NCI-H146 treated with DMSO at 0.1 percent for 48 hours (cell line): ENCODE measurements around the gene CALU.

Experiments used
- DNase-seq: peaks from one replicate; lab custom pipeline; 2025; ENCODE audit not compliant: unreplicated experiment; lab: John Stamatoyannopoulos, UW

Gene CALU

DNA sequence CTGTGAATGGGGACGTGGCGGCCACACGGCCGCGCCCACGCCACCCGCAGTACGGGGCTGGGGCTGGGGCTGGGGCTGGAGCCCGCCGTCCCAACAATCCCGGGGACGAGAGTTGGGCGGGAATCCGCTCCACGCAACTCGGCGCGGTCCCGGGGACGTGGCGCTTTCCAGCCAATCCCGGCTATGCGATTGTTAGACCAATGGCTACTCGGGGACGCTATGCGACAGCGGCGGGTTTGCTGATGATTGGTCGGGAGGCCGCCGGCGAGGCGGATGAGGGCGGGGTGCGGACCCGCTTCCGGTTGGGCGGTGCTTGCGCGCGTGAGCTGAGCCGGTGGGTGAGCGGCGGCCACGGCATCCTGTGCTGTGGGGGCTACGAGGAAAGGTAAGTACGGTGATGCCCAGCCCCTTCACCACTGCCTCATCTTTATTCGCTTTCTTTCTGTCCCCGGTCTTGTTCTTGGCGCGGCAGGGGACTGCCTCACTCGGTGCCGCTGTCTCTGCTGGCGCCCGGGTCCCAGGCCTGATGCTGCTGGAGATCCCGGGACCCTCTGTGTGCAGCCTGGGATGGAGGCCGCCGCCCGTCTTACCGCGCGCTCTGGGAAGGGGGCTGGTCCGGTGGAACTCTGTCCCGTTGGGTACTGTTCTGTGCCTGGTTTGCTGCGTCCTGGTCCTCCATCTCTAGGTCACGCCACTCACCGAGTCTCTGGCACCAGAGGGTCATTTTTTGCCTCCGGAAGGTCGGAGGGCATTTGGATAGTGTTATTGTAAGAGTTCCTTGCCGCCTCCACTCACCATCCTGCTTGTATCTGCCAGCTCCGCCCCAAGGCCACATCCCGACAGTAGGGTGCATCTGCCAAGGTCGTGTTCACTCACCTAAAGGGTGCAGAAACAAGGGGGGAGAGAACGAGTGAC is at the start of gene CALU:
Gene CALU (plus strand): TSS at position 312 of the 915 bp plus-strand sequence. CDS start 9,225 bp downstream, outside the sequence.
- peak; percentile 91 for DNase-seq

DNA sequence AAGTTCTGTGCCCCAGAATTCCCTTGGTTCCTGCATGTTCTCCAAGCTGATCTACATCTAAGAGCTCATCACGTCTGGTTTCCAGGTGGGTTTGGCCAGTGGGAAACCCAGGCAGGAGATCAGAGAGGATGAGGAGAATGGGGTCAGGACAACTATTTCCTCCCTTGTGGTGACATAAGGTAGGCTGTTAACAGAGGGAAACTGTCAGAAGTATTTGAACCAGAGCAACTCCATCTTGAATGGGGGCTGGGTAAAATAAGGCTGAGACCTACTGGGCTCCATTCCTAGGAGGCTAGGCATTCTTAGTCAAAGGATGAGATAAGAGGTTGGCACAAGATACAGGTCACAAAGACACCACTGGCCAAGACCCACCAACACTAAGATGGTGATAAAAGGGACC is 47.9 kb upstream of the CALU start:
- no peak for DNase-seq

- no peak for DNase-seq
Observed at GRCh38 chr7:128692623-128693270, 46.4 kb upstream of the CALU start.

DNA sequence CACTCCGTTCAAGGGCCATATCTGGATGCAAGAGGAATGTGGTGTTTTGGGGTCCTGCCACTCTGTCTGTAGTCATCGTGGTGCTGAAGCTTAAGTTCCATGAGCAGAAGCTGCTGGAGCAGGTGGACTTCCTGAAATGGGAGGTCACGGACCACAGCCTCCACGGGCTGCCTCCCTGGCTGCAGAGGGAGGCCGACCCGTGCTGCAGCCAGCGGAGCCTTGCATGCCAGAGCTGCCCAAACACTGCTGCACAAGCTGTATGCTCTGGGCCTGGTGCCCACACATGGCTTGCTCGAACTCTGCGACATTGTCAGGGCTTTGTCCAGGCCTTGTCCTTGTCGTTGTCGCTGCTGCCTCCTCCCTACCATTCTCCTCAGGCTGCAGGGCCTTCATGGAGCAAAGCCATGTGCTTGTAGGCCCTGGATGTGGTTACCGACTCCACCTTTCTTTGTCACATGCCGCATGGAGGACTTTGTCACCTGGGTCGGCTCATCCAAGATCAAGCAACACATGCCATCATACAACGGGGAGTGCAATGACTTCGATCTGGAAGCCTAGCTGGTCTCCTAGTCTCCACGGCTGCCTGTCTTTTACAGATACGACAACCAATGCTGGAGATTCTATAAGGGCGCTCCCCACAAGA is 45.7 kb upstream of the CALU start:
- DNase-seq, result no peak

DNA sequence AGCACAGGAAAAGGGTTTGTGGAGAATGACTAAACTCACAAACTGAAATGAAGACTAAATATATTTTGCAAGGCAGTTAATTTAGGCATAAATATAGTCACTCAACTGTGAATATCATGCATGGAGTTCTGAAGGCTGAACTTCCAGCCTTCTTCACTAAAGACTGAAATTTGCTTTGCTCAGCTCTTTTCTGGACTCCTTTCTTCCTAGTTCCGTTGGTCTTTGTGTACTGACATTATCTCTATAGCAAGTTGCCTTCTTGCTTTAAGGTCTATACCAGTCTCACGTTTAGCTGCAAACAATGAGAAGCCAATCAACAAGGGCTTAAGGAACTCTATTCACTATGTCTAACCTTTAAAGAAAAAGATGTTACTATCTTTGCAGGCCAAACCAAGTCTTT is 44.4 kb upstream of the CALU start:
- no peak for DNase-seq

GRCh38 chr7:128697302-128697905 is 41.8 kb upstream of the CALU start:
- DNase-seq, result no peak

DNA sequence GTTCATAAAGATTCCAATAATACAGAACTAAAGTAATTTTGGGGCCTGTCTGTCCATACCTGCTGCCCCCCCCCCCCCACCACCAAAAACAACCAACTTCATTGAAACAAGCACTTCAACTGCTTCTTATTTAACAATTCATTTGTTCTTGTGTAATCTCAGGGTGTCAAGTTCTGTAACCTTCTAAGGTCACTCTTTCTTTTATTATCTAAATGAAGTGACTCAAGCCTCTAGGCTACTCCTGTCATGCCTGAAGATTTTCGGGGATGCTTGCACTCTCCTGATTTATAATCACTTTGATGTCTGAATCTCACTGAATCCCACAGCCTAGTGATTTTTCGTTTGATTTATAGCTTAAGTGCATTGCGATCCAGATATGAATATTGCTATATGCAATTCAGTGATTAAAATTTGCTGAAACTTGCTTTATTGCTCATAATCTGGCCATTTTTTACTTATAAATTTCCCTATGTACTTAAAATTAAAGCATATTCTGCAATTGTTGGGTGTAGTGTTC is 39.9 kb upstream of the CALU start:
- DNase-seq, result no peak

DNA sequence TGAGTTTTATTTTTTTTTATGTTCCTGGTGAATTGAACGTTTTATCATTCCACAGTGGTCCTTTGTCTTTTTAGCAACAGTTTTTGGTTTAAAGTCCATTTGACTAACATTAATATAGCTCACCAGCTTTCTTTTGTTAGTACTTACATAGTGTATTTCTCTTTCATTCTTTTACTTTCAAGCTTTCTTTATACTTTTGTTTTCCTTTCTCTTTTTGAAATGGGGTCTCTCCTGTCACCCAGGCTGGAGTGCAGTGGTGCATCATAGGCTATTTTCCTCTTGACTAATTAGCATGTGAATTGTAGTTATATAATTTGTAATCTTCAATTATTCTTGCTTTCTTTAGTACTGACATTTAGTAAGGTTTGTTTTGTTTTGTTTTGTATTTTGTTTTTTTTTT is 39.3 kb upstream of the CALU start:
- no peak for DNase-seq

- no peak for DNase-seq
Observed at GRCh38 chr7:128701062-128701785, 37.9 kb upstream of the CALU start.

- DNase-seq, result no peak
Observed at GRCh38 chr7:128703609-128704241, 35.4 kb upstream of the CALU start.

GRCh38 chr7:128705891-128706333 is 33.2 kb upstream of the CALU start:
- peak; percentile 40 for DNase-seq

GRCh38 chr7:128707752-128708151 is 31.4 kb upstream of the CALU start:
- no peak for DNase-seq

- no peak for DNase-seq
Observed at GRCh38 chr7:128708235-128708634, 30.9 kb upstream of the CALU start.

DNA sequence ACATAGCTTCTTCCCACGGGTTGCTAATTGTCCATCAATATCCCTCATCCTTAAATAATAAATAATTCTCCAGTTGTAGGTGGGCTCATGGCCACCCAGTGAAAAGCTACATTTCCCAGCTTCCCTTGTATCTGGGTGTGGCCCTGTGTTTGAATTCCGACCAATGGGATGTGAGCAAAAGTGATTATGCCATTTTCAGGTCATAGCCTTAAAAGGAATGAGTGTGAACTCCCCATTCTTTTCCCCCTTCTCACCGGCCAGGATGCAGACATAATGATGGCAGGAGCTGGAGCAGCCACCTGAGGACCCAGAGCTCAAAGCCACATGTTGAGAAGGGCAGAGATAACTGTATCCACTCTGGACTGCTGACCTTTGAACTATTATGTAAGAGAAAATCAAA is 30.3 kb upstream of the CALU start:
- no peak for DNase-seq

GRCh38 chr7:128710481-128710880 is 28.7 kb upstream of the CALU start:
- DNase-seq, result no peak

GRCh38 chr7:128713794-128714193 is 25.4 kb upstream of the CALU start:
- no peak for DNase-seq

- no peak for DNase-seq
Observed at GRCh38 chr7:128714701-128715495, 24.3 kb upstream of the CALU start.

DNA sequence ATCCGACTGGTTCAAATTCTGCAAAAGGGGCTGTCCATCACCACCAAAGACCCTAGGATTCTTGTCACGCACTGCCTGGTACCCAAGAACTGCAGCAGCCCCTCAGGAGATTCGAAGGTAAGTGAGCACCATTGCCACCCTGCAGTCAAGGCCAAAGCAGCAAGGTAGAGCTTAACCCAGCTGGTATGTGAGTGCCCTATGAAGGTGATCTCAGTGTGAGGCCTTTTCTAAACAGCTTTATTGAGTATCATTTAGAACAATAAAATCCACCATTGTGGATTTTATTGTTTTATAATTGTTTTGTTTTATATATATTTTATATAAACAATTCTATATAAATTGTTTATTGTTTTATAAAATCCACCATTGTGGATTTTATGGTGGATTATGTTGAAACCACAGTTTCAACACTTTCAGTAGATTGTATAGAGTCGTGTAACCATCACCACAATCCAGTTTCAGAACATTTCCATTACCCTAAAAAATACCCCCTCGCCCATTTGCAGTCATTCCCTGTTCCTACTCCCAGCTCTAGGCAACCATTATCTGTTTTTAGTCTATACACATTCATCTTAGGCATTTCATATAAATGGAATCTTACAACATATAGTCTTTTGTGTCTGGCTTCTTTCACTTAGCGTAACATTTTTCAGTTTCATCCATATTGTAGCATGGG is 20.1 kb upstream of the CALU start:
- no peak for DNase-seq

GRCh38 chr7:128721376-128721775 is 17.8 kb upstream of the CALU start:
- no peak for DNase-seq
